Measurements from ENCODE around the gene PLA2G4D. TPM values are rescaled to one million over a fixed set of nuclear protein-coding genes. Genes with fewer than 3 reads are reported as not detected.

Gene PLA2G4D, protein sequence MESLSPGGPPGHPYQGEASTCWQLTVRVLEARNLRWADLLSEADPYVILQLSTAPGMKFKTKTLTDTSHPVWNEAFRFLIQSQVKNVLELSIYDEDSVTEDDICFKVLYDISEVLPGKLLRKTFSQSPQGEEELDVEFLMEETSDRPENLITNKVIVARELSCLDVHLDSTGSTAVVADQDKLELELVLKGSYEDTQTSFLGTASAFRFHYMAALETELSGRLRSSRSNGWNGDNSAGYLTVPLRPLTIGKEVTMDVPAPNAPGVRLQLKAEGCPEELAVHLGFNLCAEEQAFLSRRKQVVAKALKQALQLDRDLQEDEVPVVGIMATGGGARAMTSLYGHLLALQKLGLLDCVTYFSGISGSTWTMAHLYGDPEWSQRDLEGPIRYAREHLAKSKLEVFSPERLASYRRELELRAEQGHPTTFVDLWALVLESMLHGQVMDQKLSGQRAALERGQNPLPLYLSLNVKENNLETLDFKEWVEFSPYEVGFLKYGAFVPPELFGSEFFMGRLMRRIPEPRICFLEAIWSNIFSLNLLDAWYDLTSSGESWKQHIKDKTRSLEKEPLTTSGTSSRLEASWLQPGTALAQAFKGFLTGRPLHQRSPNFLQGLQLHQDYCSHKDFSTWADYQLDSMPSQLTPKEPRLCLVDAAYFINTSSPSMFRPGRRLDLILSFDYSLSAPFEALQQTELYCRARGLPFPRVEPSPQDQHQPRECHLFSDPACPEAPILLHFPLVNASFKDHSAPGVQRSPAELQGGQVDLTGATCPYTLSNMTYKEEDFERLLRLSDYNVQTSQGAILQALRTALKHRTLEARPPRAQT
- 0.08 TPM in 1 of 2 replicates, not detected in the other for total RNA-seq

GRCh38 chr15:42094512-42094963, at the start of gene PLA2G4D:
Gene PLA2G4D (minus strand): TSS chr15:42094562. CDS start chr15:42094459, 103 bp downstream.

GRCh38 chr15:42020713-42021273, 73.6 kb downstream of the PLA2G4D start, which contains the start of gene PLA2G4E:
Gene PLA2G4E (minus strand): TSS chr15:42021042. CDS start chr15:42021030, 12 bp downstream.

Other genes starting within 250 kb of the PLA2G4D start
- gene SPTBN5, start 200.5 kb downstream of the PLA2G4D start, total RNA-seq, result 0.04 and 0.31 TPM in 2 replicates
- 40.3 and 41.4 TPM in 2 replicates for gene EHD4, start 122.0 kb downstream of the PLA2G4D start, total RNA-seq
- gene PLA2G4E, start 73.5 kb downstream of the PLA2G4D start, total RNA-seq, result 0.27 and 0.39 TPM in 2 replicates
- gene PLA2G4F, start 62.1 kb upstream of the PLA2G4D start, total RNA-seq, result 0.46 and 1.9 TPM in 2 replicates
- gene VPS39, start 113.7 kb upstream of the PLA2G4D start, total RNA-seq, result 15.2 and 24.7 TPM in 2 replicates
- gene GANC, start 178.6 kb upstream of the PLA2G4D start, total RNA-seq, result 13.2 and 28.3 TPM in 2 replicates
- gene TMEM87A, start 178.9 kb upstream of the PLA2G4D start, total RNA-seq, result 45.6 and 56.5 TPM in 2 replicates